Trophoblast cell (in vitro differentiated cells and primary cell): ENCODE results near the gene LPP.

Experiments used
- DNase-seq, 2 donors: peaks; one replicate each; pipeline ENCODE4 v3.0.0-alpha.2; 2016
- H2AFZ ChIP-seq: 2 replicates; pipeline ENCODE4 v1.6.1; 2013; ENCODE audit warnings: low read length, moderate library complexity, mild to moderate bottlenecking; ENCODE audit not compliant: insufficient read depth, poor library complexity
- H2AK5ac ChIP-seq: 2 replicates; pipeline ENCODE4 v1.6.1; 2013; ENCODE audit warnings: mild to moderate bottlenecking, low read length
- H2BK120ac ChIP-seq: 2 replicates; pipeline ENCODE4 v1.6.1; 2013; ENCODE audit warnings: low read length, mild to moderate bottlenecking, moderate library complexity; ENCODE audit not compliant: insufficient read depth, poor library complexity
- H2BK12ac ChIP-seq: 2 replicates; pipeline ENCODE4 v1.6.1; 2013; ENCODE audit warnings: mild to moderate bottlenecking, low read length, moderate library complexity
- H2BK5ac ChIP-seq: 2 replicates; pipeline ENCODE4 v1.6.1; 2013; ENCODE audit warnings: low read length, low read depth, moderate library complexity, mild to moderate bottlenecking; ENCODE audit not compliant: poor library complexity
- H3K14ac ChIP-seq: 2 replicates; pipeline ENCODE4 v1.6.1; 2013; ENCODE audit warnings: mild to moderate bottlenecking, low read length
- H3K18ac ChIP-seq: 2 replicates; pipeline ENCODE4 v1.6.1; 2013; ENCODE audit warnings: mild to moderate bottlenecking, low read length
- H3K23ac ChIP-seq: 2 replicates; pipeline ENCODE4 v1.6.1; 2013; ENCODE audit warnings: low read length
- H3K27ac ChIP-seq: 2 replicates; pipeline ENCODE4 v1.5.1; 2013; ENCODE audit warnings: low read depth, mild to moderate bottlenecking, inconsistent platforms, low read length, moderate library complexity
- H3K27me3 ChIP-seq: 2 replicates; pipeline ENCODE4 v1.6.1; 2013; ENCODE audit warnings: inconsistent platforms, mild to moderate bottlenecking, low read length, moderate library complexity; ENCODE audit not compliant: insufficient read depth
- H3K36me3 ChIP-seq, 2 experiments: 1 replicate in 1 of 2; 2 replicates in 1 of 2; pipeline ENCODE4 v1.6.1; 2013; ENCODE audit warnings: low read length in 2 of 2, mild to moderate bottlenecking in 2 of 2, moderate library complexity in 1 of 2; ENCODE audit not compliant: insufficient read depth in 2 of 2, control insufficient read depth in 1 of 2
- H3K4ac ChIP-seq: 2 replicates; pipeline ENCODE4 v1.6.1; 2013; ENCODE audit warnings: low read depth, mild to moderate bottlenecking, low read length, moderate library complexity
- H3K4me1 ChIP-seq, 2 experiments: 1 replicate in 1 of 2; 2 replicates in 1 of 2; pipeline ENCODE4 v1.6.1; 2013; ENCODE audit warnings: low read length in 2 of 2, mild to moderate bottlenecking in 2 of 2, moderate library complexity in 1 of 2; ENCODE audit not compliant: insufficient read depth in 2 of 2, control insufficient read depth in 1 of 2
- H3K4me2 ChIP-seq: 2 replicates; pipeline ENCODE4 v1.6.1; 2013; ENCODE audit warnings: inconsistent platforms, mild to moderate bottlenecking, low read length, moderate library complexity
- H3K4me3 ChIP-seq: 2 replicates; pipeline ENCODE4 v1.5.1; 2013; ENCODE audit warnings: mild to moderate bottlenecking, low read depth, low read length, inconsistent platforms
- H3K79me1 ChIP-seq: one replicate; pipeline ENCODE4 v1.6.1; 2013; ENCODE audit warnings: low read length
- H3K79me2 ChIP-seq: 2 replicates; pipeline ENCODE4 v1.6.1; 2013; ENCODE audit warnings: low read length, mild to moderate bottlenecking; ENCODE audit not compliant: control insufficient read depth, insufficient read depth, poor library complexity
- H3K9ac ChIP-seq: 2 replicates; pipeline ENCODE4 v1.6.1; 2013; ENCODE audit warnings: mild to moderate bottlenecking, low read length
- H3K9me3 ChIP-seq: 2 replicates; pipeline ENCODE4 v1.6.1; 2013; ENCODE audit warnings: low read depth, mild to moderate bottlenecking, control low read depth, inconsistent platforms, low read length; ENCODE audit not compliant: insufficient read depth
- H4K12ac ChIP-seq: 2 replicates; pipeline ENCODE4 v1.6.1; 2013; ENCODE audit warnings: low read depth, mild to moderate bottlenecking, low read length, moderate library complexity
- H4K8ac ChIP-seq: 2 replicates; pipeline ENCODE4 v1.6.1; 2013; ENCODE audit warnings: low read depth, mild to moderate bottlenecking, low read length, moderate library complexity
- H4K91ac ChIP-seq: one replicate; pipeline ENCODE4 v1.6.1; 2013; ENCODE audit warnings: low read depth, mild to moderate bottlenecking, low read length, moderate library complexity
- WGBS: extraction: QIAGEN DNeasy Blood & Tissue Kit; methylation state at CpG from one replicate; pipeline ENCODE4 v1.1.7; 2013; ENCODE audit warnings: missing lambda C conversion rate; ENCODE audit not compliant: insufficient read length, insufficient coverage; ENCODE audit errors: extremely low coverage; 5-methylcytosine and 5-hydroxymethylcytosine counted together

The LPP gene

GRCh38 chr3:188119846-188120245 lies 34.1 kb upstream of the LPP start:
- Histone ChIP-seq H2AFZ (no peak overlapping the region), H4K91ac (no peak overlapping the region), H2BK12ac (no peak overlapping the region), H3K79me1 (no peaks in the 10 kb centered on the region), H3K27me3 (no peaks in the 10 kb centered on the region), H3K4ac (no peak overlapping the region), H3K4me1 (no peaks in the 10 kb centered on the region), H3K23ac (no peak overlapping the region), H2BK5ac (no peak overlapping the region), H3K79me2 (no peaks in the 10 kb centered on the region), H4K12ac (no peak overlapping the region), H3K4me2 (no peak overlapping the region), H3K18ac (no peak overlapping the region), H3K27ac (no peak overlapping the region), H3K9me3 (no peaks in the 10 kb centered on the region), H3K4me3 (no peak overlapping the region), H3K14ac (no peak overlapping the region), H2AK5ac (no peak overlapping the region), H3K9ac (no peak overlapping the region), H3K36me3 (no peaks in the 10 kb centered on the region), H4K8ac (no peak overlapping the region), H2BK120ac (no peak overlapping the region)
- WGBS: no CpG with 5 or more reads among the region's 3 CpGs
- DNase-seq: peak in 1 of 2 donors; percentile 9

- no peak overlapping the region for H3K4ac ChIP-seq
- no peak overlapping the region for H2BK12ac ChIP-seq
- no peaks in the 10 kb centered on the region for H3K79me2 ChIP-seq
- no peak overlapping the region for H2BK5ac ChIP-seq
- no peak overlapping the region for H4K91ac ChIP-seq
- H4K12ac ChIP-seq: no peak overlapping the region
- no peaks in the 10 kb centered on the region for H3K79me1 ChIP-seq
- WGBS: no CpG with 5 or more reads among the region's 4 CpGs
- no peak overlapping the region for H2AFZ ChIP-seq
- no peak overlapping the region for H2AK5ac ChIP-seq
- no peaks in the 10 kb centered on the region for H3K27me3 ChIP-seq
- no peak overlapping the region for H3K4me2 ChIP-seq
- H3K23ac ChIP-seq: no peak overlapping the region
- DNase-seq: no peak
- H3K14ac ChIP-seq: no peak overlapping the region
- no peak overlapping the region for H3K18ac ChIP-seq
- H3K27ac ChIP-seq: no peak overlapping the region
- no peaks in the 10 kb centered on the region for H3K36me3 ChIP-seq
- no peaks in the 10 kb centered on the region for H3K9me3 ChIP-seq
- no peak overlapping the region for H3K4me3 ChIP-seq
- no peak overlapping the region for H2BK120ac ChIP-seq
- no peak overlapping the region for H4K8ac ChIP-seq
- H3K9ac ChIP-seq: no peak overlapping the region
- no peaks in the 10 kb centered on the region for H3K4me1 ChIP-seq
Observed at GRCh38 chr3:188122571-188123169, 31.3 kb upstream of the LPP start.

GRCh38 chr3:188123170-188123905 lies 30.6 kb upstream of the LPP start:
- no peaks in the 10 kb centered on the region for H3K79me2 ChIP-seq
- no peak overlapping the region for H3K4ac ChIP-seq
- no peak overlapping the region for H4K8ac ChIP-seq
- no peaks in the 10 kb centered on the region for H3K9me3 ChIP-seq
- no peak overlapping the region for H3K4me2 ChIP-seq
- no peak overlapping the region for H2BK12ac ChIP-seq
- H3K23ac ChIP-seq: no peak overlapping the region
- no peaks in the 10 kb centered on the region for H3K36me3 ChIP-seq
- H3K18ac ChIP-seq: no peak overlapping the region
- H3K79me1 ChIP-seq: no peaks in the 10 kb centered on the region
- no peaks in the 10 kb centered on the region for H3K4me1 ChIP-seq
- H2AK5ac ChIP-seq: no peak overlapping the region
- H4K91ac ChIP-seq: no peak overlapping the region
- H3K4me3 ChIP-seq: no peak overlapping the region
- H3K27me3 ChIP-seq: no peaks in the 10 kb centered on the region
- no peak overlapping the region for H2AFZ ChIP-seq
- H3K14ac ChIP-seq: no peak overlapping the region
- no CpG with 5 or more reads among the region's 6 CpGs for whole genome bisulfite sequencing
- H3K27ac ChIP-seq: no peak overlapping the region
- H2BK5ac ChIP-seq: no peak overlapping the region
- no peak overlapping the region for H3K9ac ChIP-seq
- H4K12ac ChIP-seq: no peak overlapping the region
- no peak for DNase-seq
- H2BK120ac ChIP-seq: no peak overlapping the region

GRCh38 chr3:188124184-188124583 lies 29.8 kb upstream of the LPP start:
- Histone ChIP-seq H2BK12ac (no peak overlapping the region), H3K79me1 (no peaks in the 10 kb centered on the region), H3K18ac (no peak overlapping the region), H2BK120ac (no peak overlapping the region), H2AFZ (no peak overlapping the region), H2BK5ac (no peak overlapping the region), H3K9ac (no peak overlapping the region), H3K4me1 (no peaks in the 10 kb centered on the region), H3K27ac (no peak overlapping the region), H4K12ac (no peak overlapping the region), H3K4me3 (no peak overlapping the region), H2AK5ac (no peak overlapping the region), H3K9me3 (no peaks in the 10 kb centered on the region), H3K79me2 (no peaks in the 10 kb centered on the region), H3K4me2 (no peak overlapping the region), H3K23ac (no peak overlapping the region), H4K8ac (no peak overlapping the region), H3K27me3 (no peaks in the 10 kb centered on the region), H3K4ac (no peak overlapping the region), H4K91ac (no peak overlapping the region), H3K14ac (no peak overlapping the region), H3K36me3 (no peaks in the 10 kb centered on the region)
- DNase-seq: no peak
- no CpG with 5 or more reads among the region's 2 CpGs for WGBS
